GM21717 (cell line): ENCODE data around the gene MAN2B2.

Experiments
- ATAC-seq: cut with Tn5 transposase; IDR thresholded peaks from one replicate; pipeline ENCODE4 v1.9.1; 2021; ENCODE audit warnings: mild to moderate bottlenecking, moderate library complexity; ENCODE audit not compliant: unreplicated experiment

The MAN2B2 gene

GRCh38 chr4:6546091-6546490, 28.9 kb upstream of the MAN2B2 start:
- no peak for ATAC-seq

- no peak for ATAC-seq
These were observed 28.1 kb upstream of the MAN2B2 start for GRCh38 chr4:6546681-6547447.

GRCh38 chr4:6548201-6548881, 26.6 kb upstream of the MAN2B2 start:
- no peak for ATAC-seq

GRCh38 chr4:6548882-6549230, 26.1 kb upstream of the MAN2B2 start:
- ATAC-seq: no peak

GRCh38 chr4:6549445-6549844, 25.5 kb upstream of the MAN2B2 start:
- ATAC-seq: no peak

- ATAC-seq: no peak
These were observed 24.9 kb upstream of the MAN2B2 start for GRCh38 chr4:6549890-6550620.

GRCh38 chr4:6550821-6551220, 24.2 kb upstream of the MAN2B2 start:
- ATAC-seq: no peak

GRCh38 chr4:6551660-6552059, 23.3 kb upstream of the MAN2B2 start:
- no peak for ATAC-seq

- no peak for ATAC-seq
These were observed 19.5 kb upstream of the MAN2B2 start for GRCh38 chr4:6555519-6555918.

GRCh38 chr4:6556263-6556662, 18.7 kb upstream of the MAN2B2 start:
- ATAC-seq: no peak

GRCh38 chr4:6557185-6557584, 17.8 kb upstream of the MAN2B2 start:
- ATAC-seq: no peak

GRCh38 chr4:6557856-6558255, 17.1 kb upstream of the MAN2B2 start:
- no peak for ATAC-seq

- ATAC-seq: no peak
These were observed 14.4 kb upstream of the MAN2B2 start for GRCh38 chr4:6560416-6561172.

- no peak for ATAC-seq
These were observed 13.8 kb upstream of the MAN2B2 start for GRCh38 chr4:6561173-6561516.

GRCh38 chr4:6561706-6562371, 13.2 kb upstream of the MAN2B2 start:
- ATAC-seq: no peak

GRCh38 chr4:6562931-6563901, 11.8 kb upstream of the MAN2B2 start:
- no peak for ATAC-seq

- ATAC-seq: no peak
These were observed 10.9 kb upstream of the MAN2B2 start for GRCh38 chr4:6563935-6564645.

- ATAC-seq: no peak
These were observed 9.1 kb upstream of the MAN2B2 start for GRCh38 chr4:6565691-6566390.
